Fibroblast of lung (primary cell): Measurements from ENCODE around the gene TMSB4X. TPM values are rescaled to one million over a fixed set of nuclear protein-coding genes. Genes with fewer than 3 reads are reported as not detected.
A peak's percentile ranks its signal among the peaks of the same experiment; 100 is the strongest.

ENCODE experiments used
- DNase-seq, 2 donors: peaks; one replicate each; pipeline versions ENCODE4 v3.0.0 to v3.0.0-alpha.2; 2010; ENCODE audit warnings: low read depth in 2 of 2
- H2AFZ ChIP-seq: 2 replicates; pipeline ENCODE4 v1.5.1; 2012; ENCODE audit warnings: low read length, control low read depth, inconsistent platforms
- H3K27ac ChIP-seq: 2 replicates; pipeline ENCODE4 v1.5.1; 2011; ENCODE audit warnings: low read length, control low read depth; ENCODE audit not compliant: insufficient read depth
- H3K27me3 ChIP-seq: 2 replicates; pipeline ENCODE4 v1.5.1; 2011; ENCODE audit warnings: mild to moderate bottlenecking, low read length; ENCODE audit not compliant: control insufficient read depth, insufficient read depth
- H3K36me3 ChIP-seq: 2 replicates; pipeline ENCODE4 v1.5.1; 2011; ENCODE audit warnings: low read length; ENCODE audit not compliant: control insufficient read depth, insufficient read depth
- H3K4me1 ChIP-seq: 2 replicates; pipeline ENCODE4 v1.5.1; 2011; ENCODE audit warnings: low read length; ENCODE audit not compliant: control insufficient read depth, insufficient read depth; ENCODE audit errors: extremely low read depth
- H3K4me2 ChIP-seq: 2 replicates; pipeline ENCODE4 v1.5.1; 2011; ENCODE audit warnings: low read length, control low read depth; ENCODE audit not compliant: insufficient read depth; ENCODE audit errors: extremely low read depth
- H3K4me3 ChIP-seq, 4 experiments: fragments of 200-600 bp in 1 of 4; sonication (generic) in 1 of 4; replicated peaks in 1 of 4; 2 replicates each; pipeline ENCODE4 v1.5.1; 2011 to 2016; ENCODE audit warnings: low read length in 4 of 4, low read depth in 3 of 4, mild to moderate bottlenecking in 3 of 4, control low read depth in 2 of 4, inconsistent platforms in 1 of 4, mixed read lengths in 1 of 4; ENCODE audit not compliant: insufficient read depth in 1 of 4; ENCODE audit errors: control extremely low read depth in 1 of 4
- H3K79me2 ChIP-seq: 2 replicates; pipeline ENCODE4 v1.5.1; 2012; ENCODE audit warnings: mild to moderate bottlenecking, low read length, inconsistent platforms; ENCODE audit not compliant: control insufficient read depth, insufficient read depth
- H3K9ac ChIP-seq: 2 replicates; pipeline ENCODE4 v1.5.1; 2011; ENCODE audit warnings: mild to moderate bottlenecking, low read length, control low read depth; ENCODE audit not compliant: insufficient read depth
- H3K9me3 ChIP-seq: 2 replicates; pipeline ENCODE4 v1.5.1; 2012; ENCODE audit warnings: low read depth, low read length; ENCODE audit not compliant: control insufficient read depth, insufficient read depth
- H4K20me1 ChIP-seq: 2 replicates; pipeline ENCODE4 v1.5.1; 2011; ENCODE audit warnings: low read length; ENCODE audit not compliant: control insufficient read depth, insufficient read depth; ENCODE audit errors: extremely low read depth
- CTCF ChIP-seq, 2 donors: IDR thresholded peaks in 1 of 2; conservative IDR thresholded peaks in 1 of 2; 1 replicate in 1 of 2; 2 replicates in 1 of 2; pipeline ENCODE4 v1.5.1; 2011 to 2012; ENCODE audit warnings: low read length in 2 of 2, control low read depth in 1 of 2, inconsistent platforms in 1 of 2, low read depth in 1 of 2, mild to moderate bottlenecking in 1 of 2
- EZH2 ChIP-seq: IDR thresholded peaks from 2 replicates; pipeline ENCODE4 v1.5.1; 2012; ENCODE audit warnings: low read length, control low read depth, mild to moderate bottlenecking; ENCODE audit errors: missing control alignments
- polyA plus RNA-seq, 2 donors: library from polyadenylated mRNA; depleted of rRNA in 1 of 2; stranded (reverse) in 1 of 2; unstranded in 1 of 2; fragments of >200 nt; gene quantifications; 2 replicates each; pipeline ENCODE4 v1.2.1, GENCODE V29; 2011 to 2012; ENCODE audit warnings: missing spikeins in 1 of 2
- total RNA-seq: library from RNA; depleted of rRNA; stranded (reverse); fragments of >200 nt; gene quantifications from 2 replicates; pipeline ENCODE4 v1.2.1, GENCODE V29; 2014

Gene TMSB4X
- total and polyA plus RNA-seq, 2 donors (not counting 1 experiment from before 2014, with no cell fraction given): 14,631 to 17,013 TPM

- TF ChIP-seq CTCF (conservative IDR thresholded peaks at IDR 0.05 in 1 of 2, IDR thresholded peaks at IDR 0.05 in 1 of 2; ENCODE audit: low read depth in 1 of 2, low read length in 2 of 2) (no peak), EZH2 (no peak)
- no peak for DNase-seq
- no peak overlapping the region for H2AFZ ChIP-seq
Measured at GRCh38 chrX:12986164-12986779, 11.4 kb downstream of the TMSB4X start.

GRCh38 chrX:12986886-12987285 lies 12.0 kb downstream of the TMSB4X start:
- Histone ChIP-seq H3K4me1 (peaks cover 4% of the 10 kb centered on the region), H3K27ac (no peak overlapping the region), H3K36me3 (no peaks in the 10 kb centered on the region), H3K4me2 (no peak overlapping the region), H3K79me2 (no peaks in the 10 kb centered on the region), H3K27me3 (no peaks in the 10 kb centered on the region), H2AFZ (no peak overlapping the region), H4K20me1 (no peaks in the 10 kb centered on the region), H3K9me3 (no peaks in the 10 kb centered on the region), H3K9ac (no peak overlapping the region), H3K4me3 (no peak overlapping the region)
- TF ChIP-seq CTCF (conservative IDR thresholded peaks at IDR 0.05 in 1 of 2, IDR thresholded peaks at IDR 0.05 in 1 of 2; ENCODE audit: low read depth in 1 of 2, low read length in 2 of 2) (no peak), EZH2 (no peak)
- DNase-seq: peak in 1 of 2 donors; percentile 56

More at GRCh38 chrX:12986164-12986779, 11.4 kb downstream of the TMSB4X start:
- Histone ChIP-seq H3K36me3 (no peaks in the 10 kb centered on the region), H3K9me3 (no peaks in the 10 kb centered on the region), H4K20me1 (no peaks in the 10 kb centered on the region), H3K9ac (no peak overlapping the region), H3K27me3 (no peaks in the 10 kb centered on the region), H3K79me2 (no peaks in the 10 kb centered on the region), H3K4me3 (no peak overlapping the region), H3K27ac (no peak overlapping the region), H3K4me2 (no peak overlapping the region), H3K4me1 (peaks cover 4% of the 10 kb centered on the region)

GRCh38 chrX:12987340-12987739 lies 12.4 kb downstream of the TMSB4X start:
- Histone ChIP-seq H3K9ac (no peak overlapping the region), H2AFZ (no peak overlapping the region), H4K20me1 (no peaks in the 10 kb centered on the region), H3K36me3 (no peaks in the 10 kb centered on the region), H3K4me2 (no peak overlapping the region), H3K4me3 (no peak overlapping the region), H3K27me3 (no peaks in the 10 kb centered on the region), H3K9me3 (no peaks in the 10 kb centered on the region), H3K4me1 (peaks cover 4% of the 10 kb centered on the region), H3K79me2 (no peaks in the 10 kb centered on the region), H3K27ac (no peak overlapping the region)
- no peak for DNase-seq
- no peak for TF ChIP-seq CTCF (conservative IDR thresholded peaks at IDR 0.05 in 1 of 2, IDR thresholded peaks at IDR 0.05 in 1 of 2; ENCODE audit: low read depth in 1 of 2, low read length in 2 of 2)
- no peak for TF ChIP-seq EZH2
